Measurements from ENCODE around the gene APCDD1.
"Not testable (repeated sequence)": the region's sequence is repeated elsewhere in the genome, so short reads cannot be mapped to it uniquely, and the experiment has no call there.

The APCDD1 gene

DNA sequence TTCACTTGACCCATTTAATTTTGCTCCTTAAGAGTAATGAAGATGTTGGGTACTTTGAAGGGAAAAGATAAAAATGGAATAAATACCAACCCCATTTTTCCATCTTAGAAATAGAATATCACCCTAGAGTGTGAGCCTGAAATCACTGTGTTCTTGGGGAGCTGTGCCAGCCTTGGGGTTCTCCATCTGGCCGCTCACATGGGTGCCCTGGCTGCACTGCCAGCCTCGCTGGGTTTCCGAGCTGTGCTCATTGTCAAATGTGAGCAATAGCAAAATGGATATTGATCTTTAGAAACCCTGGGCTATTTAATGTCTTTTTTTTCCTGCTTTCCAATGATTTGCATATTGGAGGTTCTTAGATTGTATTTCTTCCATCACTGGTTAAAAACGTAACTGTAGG lies 9.3 kb downstream of the APCDD1 start:
- H3K4me3 ChIP-seq (ENCODE audit: low read length): no peak overlapping the region
- no peaks in the 10 kb centered on the region for H3K4me1 ChIP-seq (ENCODE audit: control insufficient read depth, insufficient read depth, low read length)
- H3K36me3 ChIP-seq (ENCODE audit: control insufficient read depth, insufficient read depth, low read length, severe bottlenecking): peaks cover 16% of the 10 kb centered on the region
- H3K27me3 ChIP-seq (replicated peaks; ENCODE audit: control insufficient read depth, insufficient read depth, low read length): no peaks in the 10 kb centered on the region
- no peak for DNase-seq (ENCODE audit: low read depth)
- no peaks in the 10 kb centered on the region for H3K9me3 ChIP-seq (ENCODE audit: control insufficient read depth, low read length)
- H3K9ac ChIP-seq (ENCODE audit: low read length): no peak overlapping the region

GRCh38 chr18:10464161-10464648 lies 9.8 kb downstream of the APCDD1 start:
- not testable (repeated sequence) for H3K4me1 ChIP-seq (ENCODE audit: control insufficient read depth, insufficient read depth, low read length); DNase-seq (ENCODE audit: low read depth); H3K4me3 ChIP-seq (ENCODE audit: low read length); H3K9ac ChIP-seq (ENCODE audit: low read length); H3K27me3 ChIP-seq (replicated peaks; ENCODE audit: control insufficient read depth, insufficient read depth, low read length); H3K9me3 ChIP-seq (ENCODE audit: control insufficient read depth, low read length)
- peaks cover 17% of the 10 kb centered on the region for H3K36me3 ChIP-seq (ENCODE audit: control insufficient read depth, insufficient read depth, low read length, severe bottlenecking)

GRCh38 chr18:10465174-10465939 lies 10.9 kb downstream of the APCDD1 start:
- DNase-seq (ENCODE audit: low read depth): no peak
- H3K9ac ChIP-seq (ENCODE audit: low read length): no peak overlapping the region
- H3K36me3 ChIP-seq (ENCODE audit: control insufficient read depth, insufficient read depth, low read length, severe bottlenecking): peaks cover 27% of the 10 kb centered on the region
- no peak overlapping the region for H3K4me3 ChIP-seq (ENCODE audit: low read length)
- no peaks in the 10 kb centered on the region for H3K9me3 ChIP-seq (ENCODE audit: control insufficient read depth, low read length)
- no peaks in the 10 kb centered on the region for H3K27me3 ChIP-seq (replicated peaks; ENCODE audit: control insufficient read depth, insufficient read depth, low read length)
- H3K4me1 ChIP-seq (ENCODE audit: control insufficient read depth, insufficient read depth, low read length): no peaks in the 10 kb centered on the region

DNA sequence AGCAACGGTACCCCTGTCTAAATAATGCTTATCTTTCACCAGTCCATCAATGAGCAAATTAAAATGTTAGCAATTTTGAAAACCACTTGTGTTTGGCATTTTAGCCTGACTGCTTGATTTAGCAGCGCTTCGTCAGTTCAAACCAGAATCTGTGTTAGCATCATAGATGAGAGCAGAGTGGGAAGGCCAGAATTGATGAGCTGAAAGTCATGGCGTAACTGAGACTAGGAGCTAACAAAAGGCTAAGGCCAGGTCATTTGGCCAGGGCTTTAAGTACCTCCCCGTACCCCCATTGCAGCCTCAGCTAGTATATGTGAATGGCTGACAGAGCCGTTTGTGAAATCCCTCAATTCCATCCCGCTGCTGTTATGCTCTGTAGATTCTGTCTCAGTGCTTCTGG lies 16.0 kb downstream of the APCDD1 start:
- no peak for DNase-seq (ENCODE audit: low read depth)
- H3K4me1 ChIP-seq (ENCODE audit: control insufficient read depth, insufficient read depth, low read length): no peaks in the 10 kb centered on the region
- H3K4me3 ChIP-seq (ENCODE audit: low read length): no peak overlapping the region
- no peaks in the 10 kb centered on the region for H3K27me3 ChIP-seq (replicated peaks; ENCODE audit: control insufficient read depth, insufficient read depth, low read length)
- H3K9me3 ChIP-seq (ENCODE audit: control insufficient read depth, low read length): no peaks in the 10 kb centered on the region
- H3K9ac ChIP-seq (ENCODE audit: low read length): no peak overlapping the region
- H3K36me3 ChIP-seq (ENCODE audit: control insufficient read depth, insufficient read depth, low read length, severe bottlenecking): peaks cover 72% of the 10 kb centered on the region

- Histone ChIP-seq H3K9me3 (ENCODE audit: control insufficient read depth, low read length) (no peaks in the 10 kb centered on the region), H3K4me1 (ENCODE audit: control insufficient read depth, insufficient read depth, low read length) (no peaks in the 10 kb centered on the region), H3K9ac (ENCODE audit: low read length) (no peak overlapping the region), H3K36me3 (ENCODE audit: control insufficient read depth, insufficient read depth, low read length, severe bottlenecking) (peaks cover 84% of the 10 kb centered on the region), H3K27me3 (replicated peaks; ENCODE audit: control insufficient read depth, insufficient read depth, low read length) (no peaks in the 10 kb centered on the region), H3K4me3 (ENCODE audit: low read length) (no peak overlapping the region)
- no peak for DNase-seq (ENCODE audit: low read depth)
These were observed 17.1 kb downstream of the APCDD1 start for GRCh38 chr18:10471574-10471973.

DNA sequence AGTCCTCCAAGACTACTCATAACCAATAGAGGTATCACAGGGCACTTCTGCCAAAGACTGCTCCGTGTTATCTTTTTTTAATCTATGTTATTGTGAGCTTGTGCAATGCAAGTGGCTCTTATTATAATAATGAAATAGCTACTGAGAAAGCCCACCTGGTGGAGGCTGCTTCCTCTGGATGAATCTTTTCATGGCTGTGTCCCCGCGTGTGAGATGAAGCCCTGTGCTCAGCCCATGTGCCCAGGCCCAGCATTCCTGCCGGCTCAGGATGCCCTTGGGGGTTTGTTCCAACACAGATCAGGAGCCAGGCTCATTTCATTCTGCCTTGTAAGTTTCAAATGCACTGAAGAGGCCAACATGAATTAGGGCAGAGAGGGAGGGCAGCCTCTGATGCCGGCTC lies 18.7 kb downstream of the APCDD1 start:
- H3K9me3 ChIP-seq (ENCODE audit: control insufficient read depth, low read length): no peaks in the 10 kb centered on the region
- H3K4me3 ChIP-seq (ENCODE audit: low read length): no peak overlapping the region
- H3K9ac ChIP-seq (ENCODE audit: low read length): no peak overlapping the region
- H3K27me3 ChIP-seq (replicated peaks; ENCODE audit: control insufficient read depth, insufficient read depth, low read length): no peaks in the 10 kb centered on the region
- peaks cover 4% of the 10 kb centered on the region for H3K4me1 ChIP-seq (ENCODE audit: control insufficient read depth, insufficient read depth, low read length)
- no peak for DNase-seq (ENCODE audit: low read depth)
- peaks cover 92% of the 10 kb centered on the region for H3K36me3 ChIP-seq (ENCODE audit: control insufficient read depth, insufficient read depth, low read length, severe bottlenecking)

DNA sequence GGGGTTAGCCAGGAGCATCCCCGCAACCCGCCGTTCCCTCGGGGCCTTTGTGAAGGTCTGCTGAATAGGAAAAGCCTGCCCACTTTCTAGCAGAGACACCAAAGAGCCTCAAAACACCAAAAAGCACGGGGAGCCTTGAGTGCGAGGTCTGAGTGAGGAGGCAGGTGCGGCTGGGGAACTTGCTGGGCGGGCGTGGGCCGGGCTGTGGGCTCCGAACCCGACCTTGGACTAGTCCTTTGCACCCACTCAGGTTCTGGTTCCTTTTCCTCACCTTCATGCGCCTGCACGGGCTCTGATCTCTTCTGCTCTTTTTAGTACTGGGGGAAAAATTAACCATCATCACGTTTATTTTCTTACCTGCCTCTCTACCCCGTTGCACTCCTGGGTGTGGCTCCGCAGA lies 19.9 kb downstream of the APCDD1 start:
- peaks cover 4% of the 10 kb centered on the region for H3K4me1 ChIP-seq (ENCODE audit: control insufficient read depth, insufficient read depth, low read length)
- H3K4me3 ChIP-seq (ENCODE audit: low read length): no peak overlapping the region
- no peak for DNase-seq (ENCODE audit: low read depth)

GRCh38 chr18:10475276-10475653 lies 20.8 kb downstream of the APCDD1 start:
- H3K9ac ChIP-seq (ENCODE audit: low read length): no peak overlapping the region
- H3K4me1 ChIP-seq (ENCODE audit: control insufficient read depth, insufficient read depth, low read length): peaks cover 4% of the 10 kb centered on the region
- H3K9me3 ChIP-seq (ENCODE audit: control insufficient read depth, low read length): no peaks in the 10 kb centered on the region
- no peaks in the 10 kb centered on the region for H3K27me3 ChIP-seq (replicated peaks; ENCODE audit: control insufficient read depth, insufficient read depth, low read length)
- H3K36me3 ChIP-seq (ENCODE audit: control insufficient read depth, insufficient read depth, low read length, severe bottlenecking): peaks cover 93% of the 10 kb centered on the region
- no peak for DNase-seq (ENCODE audit: low read depth)
- H3K4me3 ChIP-seq (ENCODE audit: low read length): no peak overlapping the region

More for the DNA sequence above, 19.9 kb downstream of the APCDD1 start:
- Histone ChIP-seq H3K9me3 (ENCODE audit: control insufficient read depth, low read length) (no peaks in the 10 kb centered on the region), H3K27me3 (replicated peaks; ENCODE audit: control insufficient read depth, insufficient read depth, low read length) (no peaks in the 10 kb centered on the region), H3K9ac (ENCODE audit: low read length) (no peak overlapping the region), H3K36me3 (ENCODE audit: control insufficient read depth, insufficient read depth, low read length, severe bottlenecking) (peaks cover 92% of the 10 kb centered on the region)

- H3K4me1 ChIP-seq (ENCODE audit: control insufficient read depth, insufficient read depth, low read length): peaks cover 4% of the 10 kb centered on the region
- H3K9me3 ChIP-seq (ENCODE audit: control insufficient read depth, low read length): no peaks in the 10 kb centered on the region
- no peaks in the 10 kb centered on the region for H3K27me3 ChIP-seq (replicated peaks; ENCODE audit: control insufficient read depth, insufficient read depth, low read length)
- H3K9ac ChIP-seq (ENCODE audit: low read length): no peak overlapping the region
- peaks cover 90% of the 10 kb centered on the region for H3K36me3 ChIP-seq (ENCODE audit: control insufficient read depth, insufficient read depth, low read length, severe bottlenecking)
- no peak for DNase-seq (ENCODE audit: low read depth)
- H3K4me3 ChIP-seq (ENCODE audit: low read length): no peak overlapping the region
These were observed 21.3 kb downstream of the APCDD1 start for GRCh38 chr18:10475654-10476291.

DNA sequence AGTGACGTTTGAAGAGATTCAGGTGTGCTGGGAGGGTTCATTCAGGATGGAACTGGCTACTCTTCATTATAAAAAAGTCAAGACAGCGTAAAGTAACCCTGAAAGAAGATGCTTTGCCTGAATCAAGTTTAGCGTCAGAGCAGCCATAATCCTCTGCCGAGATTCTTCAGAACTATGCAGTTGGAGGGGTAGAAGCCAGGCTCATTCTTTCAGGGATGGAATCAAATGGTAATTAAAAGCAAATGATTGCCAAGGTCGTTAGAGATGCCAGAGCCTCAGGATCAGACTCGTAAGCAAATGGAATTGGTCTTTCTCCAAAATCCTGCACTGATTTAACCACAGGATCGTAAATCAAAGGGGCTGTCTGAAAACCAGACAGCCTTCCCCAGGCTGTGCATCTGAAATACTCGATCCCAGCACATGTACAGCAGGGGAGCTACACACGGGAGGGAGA lies 21.9 kb downstream of the APCDD1 start:
- peaks cover 90% of the 10 kb centered on the region for H3K36me3 ChIP-seq (ENCODE audit: control insufficient read depth, insufficient read depth, low read length, severe bottlenecking)
- H3K4me1 ChIP-seq (ENCODE audit: control insufficient read depth, insufficient read depth, low read length): peaks cover 4% of the 10 kb centered on the region
- peak; percentile 57 for DNase-seq (ENCODE audit: low read depth)
- no peaks in the 10 kb centered on the region for H3K9me3 ChIP-seq (ENCODE audit: control insufficient read depth, low read length)
- H3K27me3 ChIP-seq (replicated peaks; ENCODE audit: control insufficient read depth, insufficient read depth, low read length): no peaks in the 10 kb centered on the region
- H3K4me3 ChIP-seq (ENCODE audit: low read length): no peak overlapping the region
- no peak overlapping the region for H3K9ac ChIP-seq (ENCODE audit: low read length)

- peaks cover 4% of the 10 kb centered on the region for H3K4me1 ChIP-seq (ENCODE audit: control insufficient read depth, insufficient read depth, low read length)
- no peaks in the 10 kb centered on the region for H3K9me3 ChIP-seq (ENCODE audit: control insufficient read depth, low read length)
- H3K36me3 ChIP-seq (ENCODE audit: control insufficient read depth, insufficient read depth, low read length, severe bottlenecking): peaks cover 85% of the 10 kb centered on the region
- no peak overlapping the region for H3K4me3 ChIP-seq (ENCODE audit: low read length)
- DNase-seq (ENCODE audit: low read depth): no peak
- no peak overlapping the region for H3K9ac ChIP-seq (ENCODE audit: low read length)
- H3K27me3 ChIP-seq (replicated peaks; ENCODE audit: control insufficient read depth, insufficient read depth, low read length): no peaks in the 10 kb centered on the region
These were observed 22.9 kb downstream of the APCDD1 start for GRCh38 chr18:10477121-10477862.

All from adipocyte (in vitro differentiated cells).